ENCODE data around the gene SINHCAF.
A peak's percentile ranks its signal among the peaks of the same experiment; 100 is the strongest.

SINHCAF gene

DNA sequence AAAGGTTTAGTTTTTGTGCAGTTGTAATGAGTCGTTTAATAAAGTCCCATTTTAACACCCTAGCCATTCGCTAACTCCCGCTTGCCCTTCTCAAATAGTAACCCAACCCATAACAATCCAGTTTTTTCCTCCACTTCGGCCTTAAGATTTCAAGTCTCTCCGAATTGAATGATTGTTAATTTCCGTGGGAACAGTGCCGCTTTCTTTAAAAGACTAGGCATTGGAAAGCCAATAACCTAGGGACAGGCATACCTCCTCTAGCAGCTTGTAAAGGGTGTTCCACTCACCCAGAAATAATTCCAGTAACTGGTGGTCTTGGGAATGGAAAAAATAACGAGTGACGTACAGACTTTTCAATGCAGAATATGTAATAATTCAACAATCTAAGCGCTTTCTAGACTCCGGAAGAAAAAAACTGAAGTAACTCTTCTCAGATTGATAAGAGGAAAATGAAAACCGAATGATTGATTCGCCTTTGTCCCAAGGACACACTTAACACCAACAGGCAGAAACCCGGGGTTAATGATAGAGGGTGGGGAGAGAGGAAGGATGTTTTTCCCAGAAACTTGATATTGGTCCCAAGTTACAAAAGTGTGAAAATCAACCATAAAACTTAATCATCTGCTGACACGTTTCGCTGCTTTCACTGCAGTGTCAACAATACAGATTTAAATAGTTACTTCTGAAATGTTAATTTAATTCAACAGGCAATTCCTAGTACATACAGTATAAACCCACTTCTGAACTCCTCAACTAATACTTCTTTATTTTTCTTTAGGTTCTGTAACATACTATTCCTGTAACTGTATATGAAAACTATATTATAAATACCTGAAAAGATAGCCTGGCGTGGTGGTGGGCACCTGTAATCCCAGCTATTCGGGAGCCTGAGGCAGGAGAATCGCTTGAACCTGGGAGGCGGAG is 1.0 kb upstream of the SINHCAF start:
- H3K9ac ChIP-seq (ENCODE audit: low read length), result peak overlapping the region; percentile 85
- H3K27me3 ChIP-seq (ENCODE audit: control insufficient read depth in 1 of 2, insufficient read depth in 1 of 2, low read length in 2 of 2), result peaks cover 0 to under 1% of the 10 kb centered on the region in 2 experiments
- H2BK5ac ChIP-seq (ENCODE audit: low read depth, low read length, poor library complexity, severe bottlenecking), result no peak overlapping the region
- H3K23ac ChIP-seq (ENCODE audit: low read length in 2 of 2), result no peak overlapping the region
- no peak overlapping the region for H2AFZ ChIP-seq (ENCODE audit: low read depth, low read length)
- H3K27ac ChIP-seq (ENCODE audit: low read length, poor library complexity, severe bottlenecking), result no peak overlapping the region
- H3K18ac ChIP-seq (ENCODE audit: low read depth in 1 of 2, low read length in 2 of 2), result no peak overlapping the region
- no peak overlapping the region for H2BK15ac ChIP-seq (ENCODE audit: low read depth, poor library complexity, severe bottlenecking)
- 60% methylated on average over 14 of the region's 20 CpGs for WGBS
- H4K8ac ChIP-seq (ENCODE audit: low read length), result no peak overlapping the region
- H3K79me1 ChIP-seq (replicated peaks; ENCODE audit: low read length, poor library complexity, severe bottlenecking), result peaks cover 5% of the 10 kb centered on the region
- no peak overlapping the region for H2BK12ac ChIP-seq (ENCODE audit: low read length in 2 of 2)
- no peak overlapping the region for H3K14ac ChIP-seq (ENCODE audit: low read length in 2 of 2)
- H3K36me3 ChIP-seq (ENCODE audit: control insufficient read depth in 1 of 2, insufficient read depth in 2 of 2, low read depth in 1 of 2, low read length in 2 of 2), result no peaks in the 10 kb centered on the region
- DNase-seq, result peak; percentile 27
- H4K91ac ChIP-seq (ENCODE audit: low read length), result no peak overlapping the region
- no peak overlapping the region for H2AK5ac ChIP-seq (ENCODE audit: low read length, severe bottlenecking)
- H3K4ac ChIP-seq (ENCODE audit: low read depth in 1 of 2, low read length in 2 of 2), result no peak overlapping the region
- H3K4me3 ChIP-seq (ENCODE audit: insufficient read depth in 1 of 2, low read depth in 1 of 2, low read length in 2 of 2), result peak overlapping the region in 1 of 2 experiments; percentile 85
- no peak overlapping the region for H2BK120ac ChIP-seq (ENCODE audit: low read depth, low read length)
- H3K4me2 ChIP-seq (ENCODE audit: low read length, poor library complexity, severe bottlenecking), result peak overlapping the region; percentile 85
- H3K4me1 ChIP-seq (ENCODE audit: control insufficient read depth, insufficient read depth, low read depth, low read length), result peaks cover 3% of the 10 kb centered on the region
- no peaks in the 10 kb centered on the region for H3K9me3 ChIP-seq (ENCODE audit: control insufficient read depth, low read length)

DNA sequence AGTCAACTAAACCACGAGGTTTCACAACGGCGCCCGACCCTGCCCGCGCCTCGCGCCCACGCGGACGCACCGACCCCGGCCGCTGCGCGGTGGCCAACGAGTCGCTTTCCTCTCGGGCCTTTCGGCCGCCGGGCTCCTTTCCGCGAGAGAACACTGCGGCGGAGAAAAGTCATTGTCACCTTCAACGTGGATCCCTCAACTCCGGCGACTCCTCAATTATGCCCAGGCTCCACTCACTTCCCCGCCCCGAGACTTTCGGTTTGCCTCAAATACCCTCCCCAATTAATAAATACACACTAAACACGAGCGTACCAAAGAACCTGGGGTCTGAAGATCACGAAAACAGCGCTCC is 450 bp downstream of the SINHCAF start:
- Histone ChIP-seq H3K4me2 (ENCODE audit: low read length, poor library complexity, severe bottlenecking) (peak overlapping the region; percentile 85), H3K27ac (ENCODE audit: low read length, poor library complexity, severe bottlenecking) (peak overlapping the region; percentile 85), H3K9me3 (ENCODE audit: control insufficient read depth, low read length) (no peaks in the 10 kb centered on the region), H3K4me3 (ENCODE audit: insufficient read depth in 1 of 2, low read depth in 1 of 2, low read length in 2 of 2) (peak overlapping the region; percentile 85), H4K91ac (ENCODE audit: low read length) (peak overlapping the region; percentile 57), H3K4me1 (ENCODE audit: control insufficient read depth, insufficient read depth, low read depth, low read length) (peaks cover 3% of the 10 kb centered on the region), H2BK120ac (ENCODE audit: low read depth, low read length) (peak overlapping the region; percentile 61), H3K9ac (ENCODE audit: low read length) (peak overlapping the region; percentile 89), H2BK12ac (ENCODE audit: low read length in 2 of 2) (peak overlapping the region; percentile 28 to 87), H2AFZ (ENCODE audit: low read depth, low read length) (peak overlapping the region; percentile 56), H3K4ac (ENCODE audit: low read depth in 1 of 2, low read length in 2 of 2) (peak overlapping the region; percentile 90 to 94), H3K23ac (ENCODE audit: low read length in 2 of 2) (peak overlapping the region; percentile 90 to 95), H2BK15ac (ENCODE audit: low read depth, poor library complexity, severe bottlenecking) (peak overlapping the region; percentile 67), H3K36me3 (ENCODE audit: control insufficient read depth in 1 of 2, insufficient read depth in 2 of 2, low read depth in 1 of 2, low read length in 2 of 2) (no peaks in the 10 kb centered on the region), H4K8ac (ENCODE audit: low read length) (peak overlapping the region; percentile 91), H3K79me1 (replicated peaks; ENCODE audit: low read length, poor library complexity, severe bottlenecking) (peaks cover 5% of the 10 kb centered on the region), H3K14ac (ENCODE audit: low read length in 2 of 2) (peak overlapping the region in 1 of 2 experiments; percentile 86), H3K27me3 (ENCODE audit: control insufficient read depth in 1 of 2, insufficient read depth in 1 of 2, low read length in 2 of 2) (no peaks in the 10 kb centered on the region), H3K18ac (ENCODE audit: low read depth in 1 of 2, low read length in 2 of 2) (peak overlapping the region; percentile 98), H2BK5ac (ENCODE audit: low read depth, low read length, poor library complexity, severe bottlenecking) (peak overlapping the region; percentile 68), H2AK5ac (ENCODE audit: low read length, severe bottlenecking) (peak overlapping the region; percentile 70)
- no peak for DNase-seq
- under 1% methylated on average over 22 of the region's 36 CpGs for WGBS

- Histone ChIP-seq H3K9ac (ENCODE audit: low read length) (peak overlapping the region; percentile 89), H4K91ac (ENCODE audit: low read length) (peak overlapping the region; percentile 83), H3K4me3 (ENCODE audit: insufficient read depth in 1 of 2, low read depth in 1 of 2, low read length in 2 of 2) (peak overlapping the region; percentile 85), H3K27ac (ENCODE audit: low read length, poor library complexity, severe bottlenecking) (peak overlapping the region; percentile 51), H3K9me3 (ENCODE audit: control insufficient read depth, low read length) (no peaks in the 10 kb centered on the region), H3K23ac (ENCODE audit: low read length in 2 of 2) (peak overlapping the region; percentile 90 to 100), H3K36me3 (ENCODE audit: control insufficient read depth in 1 of 2, insufficient read depth in 2 of 2, low read depth in 1 of 2, low read length in 2 of 2) (no peaks in the 10 kb centered on the region), H2AK5ac (ENCODE audit: low read length, severe bottlenecking) (peak overlapping the region; percentile 70), H2BK5ac (ENCODE audit: low read depth, low read length, poor library complexity, severe bottlenecking) (peak overlapping the region; percentile 81), H3K18ac (ENCODE audit: low read depth in 1 of 2, low read length in 2 of 2) (peak overlapping the region; percentile 98), H3K14ac (ENCODE audit: low read length in 2 of 2) (peak overlapping the region; percentile 81 to 87), H2BK15ac (ENCODE audit: low read depth, poor library complexity, severe bottlenecking) (peak overlapping the region; percentile 99), H3K4ac (ENCODE audit: low read depth in 1 of 2, low read length in 2 of 2) (peak overlapping the region; percentile 90 to 98), H2BK120ac (ENCODE audit: low read depth, low read length) (peak overlapping the region; percentile 99), H3K4me1 (ENCODE audit: control insufficient read depth, insufficient read depth, low read depth, low read length) (peaks cover 3% of the 10 kb centered on the region), H4K8ac (ENCODE audit: low read length) (peak overlapping the region; percentile 91), H2AFZ (ENCODE audit: low read depth, low read length) (peak overlapping the region; percentile 60), H3K27me3 (ENCODE audit: control insufficient read depth in 1 of 2, insufficient read depth in 1 of 2, low read length in 2 of 2) (no peaks in the 10 kb centered on the region), H3K79me1 (replicated peaks; ENCODE audit: low read length, poor library complexity, severe bottlenecking) (peaks cover 5% of the 10 kb centered on the region), H2BK12ac (ENCODE audit: low read length in 2 of 2) (peak overlapping the region; percentile 28 to 90), H3K4me2 (ENCODE audit: low read length, poor library complexity, severe bottlenecking) (peak overlapping the region; percentile 85)
- under 1% methylated on average over 69 of the region's 69 CpGs for WGBS
- DNase-seq, result peak; percentile 74
Measured at GRCh38 chr12:31324845-31325523, 966 bp downstream of the SINHCAF start.
